K562 (cell line): ENCODE data around the gene ANTKMT. TPM values are rescaled to one million over a fixed set of nuclear protein-coding genes. Genes with fewer than 3 reads are reported as not detected.

Experiments used
- ATAC-seq: fragments of 200-7000 bp; cut with Tn5 transposase; 3 replicates; pipeline ENCODE4 v1.9.1; 2020; ENCODE audit warnings: moderate library complexity
- BruUV-seq: library from RNA; stranded (reverse); fragments of 400-500 nt; replicated peaks from 2 replicates; lab custom pipeline; 2021; lab: Mats Ljungman, UMichigan
- CTCF ChIA-PET: fragments of 300-600 bp; formaldehyde crosslinking; extraction: SDS; loops from one replicate; lab custom pipeline; 2021; ENCODE audit warnings: low intra/inter-chr PET ratio; lab: Yijun Ruan, JAX
- POLR2A ChIA-PET: fragments of 300-600, 350-650 bp; sonication (Branson Sonifier 250); formaldehyde crosslinking; extraction: SDS; loops from one replicate; lab custom pipeline; 2021; ENCODE audit warnings: antibody characterized with exemption, inconsistent platforms; lab: Yijun Ruan, JAX
- DNase-seq, 4 experiments: peaks; one replicate each; pipeline versions ENCODE4 v3.0.0 to v3.0.0-alpha.2; 2011 to 2018; ENCODE audit warnings: low spot score in 3 of 4, mixed read lengths in 3 of 4; ENCODE audit errors: extremely low read depth in 1 of 4
- FAIRE-seq: peaks from 2 replicates; lab custom pipeline; 2011; peaks lifted over from hg19 to GRCh38; lab: Jason Lieb, UNC
- H2AFZ ChIP-seq: 2 replicates; pipeline ENCODE4 v1.6.0; 2011; ENCODE audit warnings: low read depth, low read length, control low read depth, inconsistent platforms
- H3K27ac ChIP-seq: fragments of 200-600 bp; 3 replicates; pipeline ENCODE4 v1.8.0; 2011; ENCODE audit warnings: low read depth, mild to moderate bottlenecking, control low read depth, inconsistent platforms, low read length, moderate library complexity, mixed read lengths; ENCODE audit errors: extremely low read depth
- H3K27me3 ChIP-seq, 2 experiments: fragments of 300-600 bp in 1 of 2; 2 replicates in 1 of 2; 3 replicates in 1 of 2; pipeline versions ENCODE4 v1.6.0 to v1.8.0; 2011; ENCODE audit warnings: inconsistent platforms in 2 of 2, low read length in 2 of 2, mild to moderate bottlenecking in 1 of 2, mixed read lengths in 1 of 2, moderate library complexity in 1 of 2; ENCODE audit not compliant: control insufficient read depth in 2 of 2, insufficient read depth in 2 of 2
- H3K36me3 ChIP-seq: fragments of 300-600 bp; 3 replicates; pipeline ENCODE4 v1.8.0; 2011; ENCODE audit warnings: mild to moderate bottlenecking, low read length, inconsistent platforms; ENCODE audit not compliant: control insufficient read depth, insufficient read depth
- H3K4me1 ChIP-seq, 2 experiments: fragments of 200-600 bp in 1 of 2; replicated peaks in 1 of 2; 2 replicates in 1 of 2; 3 replicates in 1 of 2; pipeline versions ENCODE4 v1.5.1 to v1.8.0; 2011; ENCODE audit warnings: inconsistent platforms in 2 of 2, low read length in 2 of 2, mild to moderate bottlenecking in 1 of 2, mixed read lengths in 1 of 2, moderate library complexity in 1 of 2; ENCODE audit not compliant: control insufficient read depth in 2 of 2, insufficient read depth in 2 of 2
- H3K4me2 ChIP-seq: 2 replicates; pipeline ENCODE4 v1.6.1; 2011; ENCODE audit warnings: low read length, control low read depth, inconsistent platforms, mixed read lengths; ENCODE audit not compliant: insufficient read depth
- H3K4me3 ChIP-seq: fragments of 200-600 bp; sonication (generic), shearing (Covaris generic); 2 replicates; pipeline ENCODE4 v1.5.1; 2016; ENCODE audit warnings: control low read depth, inconsistent platforms
- H3K79me2 ChIP-seq: fragments of 200-600 bp; 3 replicates; pipeline ENCODE4 v1.8.0; 2011; ENCODE audit warnings: low read length, inconsistent platforms; ENCODE audit not compliant: control insufficient read depth, insufficient read depth
- H3K9ac ChIP-seq, 2 experiments: 2 replicates each; pipeline versions ENCODE4 v1.6.0 to v1.6.1; 2011; ENCODE audit warnings: low read depth in 2 of 2, low read length in 2 of 2, control low read depth in 1 of 2, inconsistent platforms in 1 of 2, mild to moderate bottlenecking in 1 of 2, mixed read lengths in 1 of 2; ENCODE audit not compliant: insufficient read depth in 1 of 2
- H3K9me1 ChIP-seq: one replicate; pipeline ENCODE4 v1.6.0; 2011; ENCODE audit warnings: inconsistent platforms, mild to moderate bottlenecking, low read length, moderate library complexity; ENCODE audit not compliant: control insufficient read depth, insufficient read depth
- H3K9me3 ChIP-seq: replicated peaks from 2 replicates; pipeline ENCODE4 v1.5.1; 2011; ENCODE audit warnings: low read depth, low read length, inconsistent platforms; ENCODE audit not compliant: control insufficient read depth, insufficient read depth
- H4K20me1 ChIP-seq: replicated peaks from 2 replicates; pipeline ENCODE4 v1.6.1; 2011; ENCODE audit warnings: low read length, inconsistent platforms, mixed read lengths; ENCODE audit not compliant: control insufficient read depth, insufficient read depth
- CTBP1 ChIP-seq: fragments of 450-650 bp; IDR thresholded peaks from 2 replicates; pipeline ENCODE4 v1.6.1; 2016; ENCODE audit warnings: borderline replicate concordance
- E4F1 ChIP-seq: fragments of 250-450 bp; sonication (Bioruptor Pico); IDR thresholded peaks from 2 replicates; pipeline ENCODE4 v1.5.0; 2021; ENCODE audit warnings: mild to moderate bottlenecking, borderline replicate concordance
- ETS1 ChIP-seq: conservative IDR thresholded peaks from 2 replicates; pipeline ENCODE4 v1.6.1; 2011; ENCODE audit warnings: low read depth, mild to moderate bottlenecking, low read length; ENCODE audit not compliant: control insufficient read depth
- ETV6 ChIP-seq, 3 experiments: fragments of 150-350 bp in 1 of 3; sonication (generic) in 1 of 3; formaldehyde crosslinking in 1 of 3; IDR thresholded peaks; 2 replicates each; pipeline versions ENCODE4 v1.6.1 to v1.8.0; 2014 to 2022; ENCODE audit warnings: borderline replicate concordance in 2 of 3, low read depth in 2 of 3, antibody characterized with exemption in 1 of 3, low read length in 1 of 3, mild to moderate bottlenecking in 1 of 3, missing genetic modification reagents in 1 of 3
- FOXK2 ChIP-seq, 2 experiments: fragments of 450-650 bp; IDR thresholded peaks in 1 of 2; conservative IDR thresholded peaks in 1 of 2; 2 replicates each; pipeline ENCODE4 v1.6.1; 2016; ENCODE audit warnings: low read depth in 2 of 2, mild to moderate bottlenecking in 1 of 2
- MEIS2 ChIP-seq: fragments of 450-650 bp; IDR thresholded peaks from 2 replicates; pipeline ENCODE4 v1.6.1; 2014; ENCODE audit warnings: mild to moderate bottlenecking; ENCODE audit not compliant: partially characterized antibody
- NFE2 ChIP-seq: IDR thresholded peaks from 2 replicates; pipeline ENCODE4 v1.6.1; 2014; ENCODE audit warnings: antibody characterized with exemption, low read depth
- NR4A1 ChIP-seq, 2 experiments: fragments of 250-450 bp in 1 of 2; fragments of 450-650 bp in 1 of 2; sonication (Bioruptor Pico) in 1 of 2; IDR thresholded peaks; 2 replicates each; pipeline versions ENCODE4 v1.4.0 to v1.6.1; 2016 to 2020; ENCODE audit warnings: mild to moderate bottlenecking in 2 of 2, missing compliant biosample characterization in 1 of 2, missing genetic modification characterization in 1 of 2, moderate library complexity in 1 of 2
- NRF1 ChIP-seq, 2 experiments: fragments of 450-650 bp; IDR thresholded peaks in 1 of 2; conservative IDR thresholded peaks in 1 of 2; 2 replicates each; pipeline ENCODE4 v1.6.1; 2014; ENCODE audit warnings: mild to moderate bottlenecking in 2 of 2
- PBX2 ChIP-seq, 2 experiments: IDR thresholded peaks in 1 of 2; conservative IDR thresholded peaks in 1 of 2; 2 replicates each; pipeline ENCODE4 v1.6.1; 2016; ENCODE audit warnings: low read depth in 2 of 2, mild to moderate bottlenecking in 1 of 2, missing compliant biosample characterization in 1 of 2, missing genetic modification characterization in 1 of 2, moderate library complexity in 1 of 2
- POLR2A ChIP-seq: fragments of 450-650 bp; conservative IDR thresholded peaks from 2 replicates; pipeline ENCODE4 v1.6.1; 2016
- ZNF174 ChIP-seq: fragments of 250-450 bp; sonication (Bioruptor Pico); IDR thresholded peaks from 2 replicates; pipeline ENCODE4 v1.4.0; 2020; ENCODE audit warnings: mild to moderate bottlenecking
- WGBS: fragments of 100-300 bp; shearing (Covaris generic); methylation state at CpG from one replicate; pipeline ENCODE4 v1.1.6; 2016; ENCODE audit warnings: low coverage, mixed read lengths; ENCODE audit not compliant: insufficient coverage; ENCODE audit errors: missing lambda C conversion rate; 5-methylcytosine and 5-hydroxymethylcytosine counted together
- in situ Hi-C: fragments of 300-500 bp; cut with MboI; formaldehyde crosslinking; loops from 4 replicates; pipeline ENCODE4 v1.15.0; 2018; ENCODE audit warnings: inconsistent platforms, mixed read lengths
- intact Hi-C: fragments of 100-400 bp; cut with micrococcal nuclease; formaldehyde crosslinking; loops from 2 replicates; pipeline ENCODE4 v1.14.2; 2022
- polyA plus RNA-seq, 8 experiments: library from polyadenylated mRNA; depleted of rRNA in 4 of 8; stranded (reverse) in 5 of 8; unstranded in 3 of 8; fragments of >200 nt; fragmentation: Nextera tagmentation in 2 of 8; fragmentation: Illumina TruSeq in 1 of 8; extraction: Ambion mirVana in 2 of 8; extraction: Trizol in 1 of 8; gene quantifications; 2 replicates each; pipeline versions ENCODE4 v1.2.1 to v1.2.3, GENCODE V29; 2011 to 2014; ENCODE audit warnings: inconsistent platforms in 1 of 8, missing spikeins in 1 of 8
- total RNA-seq, 7 experiments: library from RNA; depleted of rRNA in 6 of 7; stranded (reverse); fragments of >200 nt in 6 of 7; fragmentation: Illumina TruSeq in 2 of 7; extraction: Trizol in 2 of 7; gene quantifications; 2 replicates each; pipeline versions ENCODE4 v1.2.1 to v1.2.3, GENCODE V29; 2011 to 2021; ENCODE audit warnings: low replicate concordance in 1 of 7
- TF ChIP-seq, protein P1 (sequence below): fragments of 450-650 bp; IDR thresholded peaks from 2 replicates; pipeline ENCODE4 v1.6.1; 2016

Gene ANTKMT
- total and polyA plus RNA-seq, 9 of the 15 experiments (the other 6 are each of a cell fraction or from before 2014, with no cell fraction given) = 0.58 to 217 (median 19.1) TPM

- H3K4me2 ChIP-seq = peak overlapping the region; percentile 49; the same call in 1 of the 2 replicates
- ChIA-PET POLR2A (interaction anchor here (1.1 to 1.5 kb wide), 2 partner anchors 18 to 19 kb away, joined by 4 read pairs; no protein-coding TSS in a partner anchor), CTCF (no interaction called here)
- H3K4me1 ChIP-seq = peaks cover 9 to 19% of the 10 kb centered on the region in 2 experiments; a peak in 4 of 5 replicates
- no peak; the same call in 2 of the 3 replicates for ATAC-seq
- WGBS = 2% methylated on average over 11 of the region's 11 CpGs
- DNase-seq = no peak
- no peak for FAIRE-seq
- intact Hi-C loops = no loop called here
- BruUV-seq = no TSS peak
- H2AFZ ChIP-seq = peak overlapping the region; percentile 68
- H3K9me3 ChIP-seq = no peaks in the 10 kb centered on the region
- H3K36me3 ChIP-seq = no peaks in the 10 kb centered on the region
- no peak overlapping the region; a peak in 1 of 4 replicates for H3K9ac ChIP-seq
- H3K27ac ChIP-seq = no peak overlapping the region
- no peaks in the 10 kb centered on the region for H3K27me3 ChIP-seq
- H4K20me1 ChIP-seq = no peaks in the 10 kb centered on the region
- H3K79me2 ChIP-seq = no peaks in the 10 kb centered on the region
- no peaks in the 10 kb centered on the region for H3K9me1 ChIP-seq
- in situ Hi-C loops = no loop called here
- no peak overlapping the region for H3K4me3 ChIP-seq
- TF ChIP-seq E4F1 (CRISPR knock-in tag) (no peak), ETS1 (no peak), ZNF174 (no peak), MEIS2 (peak; percentile 38), NRF1 (conservative IDR thresholded peaks at IDR 0.05 in 1 of 2, IDR thresholded peaks at IDR 0.05 in 1 of 2) (peak in 1 of 2 experiments; percentile 9; a peak in 1 of 4 replicates), ETV6 (IDR thresholded peaks at IDR 0.05; ENCODE audit: borderline replicate concordance in 1 of 2, low read depth in 2 of 2, low read length in 1 of 2) (no peak), ETV6 (CRISPR knock-in tag; IDR thresholded peaks at IDR 0.05; ENCODE audit: borderline replicate concordance) (no peak), POLR2A (no peak), FOXK2 (conservative IDR thresholded peaks at IDR 0.05 in 1 of 2, IDR thresholded peaks at IDR 0.05 in 1 of 2; ENCODE audit: low read depth in 2 of 2) (peak in 1 of 2 experiments; percentile 58; a peak in 1 of 4 replicates), CTBP1 (0 out of 2 replicates have a peak, but pooled peaks have one; percentile 26), NFE2 (peak; percentile 38; the same call in 1 of the 2 replicates), PBX2 (CRISPR knock-in tag; IDR thresholded peaks at IDR 0.05; ENCODE audit: low read depth) (peak; percentile 44; the same call in 1 of the 2 replicates), PBX2 (tag; conservative IDR thresholded peaks at IDR 0.05; ENCODE audit: low read depth) (0 out of 2 replicates have a peak, but pooled peaks have one; percentile 10), NR4A1 (CRISPR knock-in tag; IDR thresholded peaks at IDR 0.05) (no peak), NR4A1 (tag; IDR thresholded peaks at IDR 0.05) (no peak)
- TF ChIP-seq, protein P1, sequence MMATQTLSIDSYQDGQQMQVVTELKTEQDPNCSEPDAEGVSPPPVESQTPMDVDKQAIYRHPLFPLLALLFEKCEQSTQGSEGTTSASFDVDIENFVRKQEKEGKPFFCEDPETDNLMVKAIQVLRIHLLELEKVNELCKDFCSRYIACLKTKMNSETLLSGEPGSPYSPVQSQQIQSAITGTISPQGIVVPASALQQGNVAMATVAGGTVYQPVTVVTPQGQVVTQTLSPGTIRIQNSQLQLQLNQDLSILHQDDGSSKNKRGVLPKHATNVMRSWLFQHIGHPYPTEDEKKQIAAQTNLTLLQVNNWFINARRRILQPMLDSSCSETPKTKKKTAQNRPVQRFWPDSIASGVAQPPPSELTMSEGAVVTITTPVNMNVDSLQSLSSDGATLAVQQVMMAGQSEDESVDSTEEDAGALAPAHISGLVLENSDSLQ = peak; percentile 93
These were observed 33.7 kb downstream of the ANTKMT start for GRCh38 chr16:754656-755055.
